Measurements from ENCODE around the gene MMP25. TPM values are rescaled to one million over a fixed set of nuclear protein-coding genes. Genes with fewer than 3 reads are reported as not detected.

The MMP25 gene
- total RNA-seq, 2 experiments from 2014 or later = 0.63 to 5.6 TPM

GRCh38 chr16:3042376-3042775 lies 4.0 kb upstream of the MMP25 start:
- intact Hi-C loops (cut with micrococcal nuclease; ENCODE audit: unreplicated experiment) = no loop called here
- Histone ChIP-seq H3K4me1 (ENCODE audit: insufficient read depth, low read length, poor library complexity, severe bottlenecking) (peaks cover 9% of the 10 kb centered on the region), H3K27ac (ENCODE audit: low read depth, low read length, poor library complexity, severe bottlenecking) (no peak overlapping the region), H3K4me3 (ENCODE audit: low read depth, low read length, poor library complexity, severe bottlenecking) (no peak overlapping the region), H4K20me1 (ENCODE audit: insufficient read depth, low read length) (no peaks in the 10 kb centered on the region), H3K79me2 (ENCODE audit: insufficient read depth, low read depth, low read length) (no peaks in the 10 kb centered on the region), H3K4me2 (ENCODE audit: low read length) (no peak overlapping the region), H3K9me3 (ENCODE audit: low read length) (no peaks in the 10 kb centered on the region), H2AFZ (ENCODE audit: low read length) (no peak overlapping the region), H3K36me3 (ENCODE audit: insufficient read depth, low read length) (no peaks in the 10 kb centered on the region), H3K9me2 (ENCODE audit: insufficient read depth, low read length) (no peaks in the 10 kb centered on the region)
- TF ChIP-seq, protein P1, sequence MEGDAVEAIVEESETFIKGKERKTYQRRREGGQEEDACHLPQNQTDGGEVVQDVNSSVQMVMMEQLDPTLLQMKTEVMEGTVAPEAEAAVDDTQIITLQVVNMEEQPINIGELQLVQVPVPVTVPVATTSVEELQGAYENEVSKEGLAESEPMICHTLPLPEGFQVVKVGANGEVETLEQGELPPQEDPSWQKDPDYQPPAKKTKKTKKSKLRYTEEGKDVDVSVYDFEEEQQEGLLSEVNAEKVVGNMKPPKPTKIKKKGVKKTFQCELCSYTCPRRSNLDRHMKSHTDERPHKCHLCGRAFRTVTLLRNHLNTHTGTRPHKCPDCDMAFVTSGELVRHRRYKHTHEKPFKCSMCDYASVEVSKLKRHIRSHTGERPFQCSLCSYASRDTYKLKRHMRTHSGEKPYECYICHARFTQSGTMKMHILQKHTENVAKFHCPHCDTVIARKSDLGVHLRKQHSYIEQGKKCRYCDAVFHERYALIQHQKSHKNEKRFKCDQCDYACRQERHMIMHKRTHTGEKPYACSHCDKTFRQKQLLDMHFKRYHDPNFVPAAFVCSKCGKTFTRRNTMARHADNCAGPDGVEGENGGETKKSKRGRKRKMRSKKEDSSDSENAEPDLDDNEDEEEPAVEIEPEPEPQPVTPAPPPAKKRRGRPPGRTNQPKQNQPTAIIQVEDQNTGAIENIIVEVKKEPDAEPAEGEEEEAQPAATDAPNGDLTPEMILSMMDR (conservative IDR thresholded peaks at IDR 0.05; ENCODE audit: low read length) = no peak
- TF ChIP-seq EZH2phosphoT487 (IDR thresholded peaks at IDR 0.05; ENCODE audit: borderline replicate concordance, low read depth, low read length) = no peak
- ChIA-PET POLR2A (interaction anchor here (0.6 kb wide), 1 partner anchor 1227 kb away, joined by 3 read pairs; no protein-coding TSS in a partner anchor), CTCF (ENCODE audit: unreplicated experiment) (interaction anchor here (0.6 kb wide), 1 partner anchor 10 kb away, joined by 3 read pairs; no protein-coding TSS in a partner anchor)
- no peak for DNase-seq (ENCODE audit: low spot score)
- BruUV-seq (replicated peaks) = no TSS peak

DNA sequence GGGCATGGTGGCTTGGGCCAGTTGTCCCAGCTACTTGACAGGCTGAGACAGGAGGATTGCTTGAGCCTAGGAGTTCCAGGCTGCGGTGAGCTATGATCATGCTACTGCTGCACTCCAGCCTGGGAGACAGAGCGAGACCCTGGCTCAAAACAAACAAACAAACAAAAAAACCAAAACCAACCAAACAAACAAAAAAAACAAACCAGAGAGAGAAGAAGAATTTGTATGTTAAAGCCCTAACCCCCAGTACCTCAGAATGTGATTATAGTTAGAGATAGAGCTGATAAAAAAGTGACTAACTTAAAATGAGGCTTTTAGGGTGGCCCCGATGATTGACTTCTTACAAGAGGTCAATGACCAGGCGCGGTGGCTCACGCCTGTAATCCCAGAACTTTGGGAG lies 1.7 kb upstream of the MMP25 start:
- TF ChIP-seq, protein P1 (conservative IDR thresholded peaks at IDR 0.05; ENCODE audit: low read length) = no peak
- TF ChIP-seq EZH2phosphoT487 (IDR thresholded peaks at IDR 0.05; ENCODE audit: borderline replicate concordance, low read depth, low read length) = no peak
- ChIA-PET CTCF (ENCODE audit: unreplicated experiment) (no interaction called here), POLR2A (interaction anchor here (1.3 kb wide), 1 partner anchor 13 kb away, joined by 5 read pairs; no protein-coding TSS in a partner anchor)
- no peaks in the 10 kb centered on the region for H3K36me3 ChIP-seq (ENCODE audit: insufficient read depth, low read length)
- no peak for DNase-seq (ENCODE audit: low spot score)
- H3K79me2 ChIP-seq (ENCODE audit: insufficient read depth, low read depth, low read length) = no peaks in the 10 kb centered on the region
- no peaks in the 10 kb centered on the region for H3K9me3 ChIP-seq (ENCODE audit: low read length)
- peaks cover 9% of the 10 kb centered on the region for H3K4me1 ChIP-seq (ENCODE audit: insufficient read depth, low read length, poor library complexity, severe bottlenecking)
- H3K4me2 ChIP-seq (ENCODE audit: low read length) = no peak overlapping the region
- H4K20me1 ChIP-seq (ENCODE audit: insufficient read depth, low read length) = no peaks in the 10 kb centered on the region
- H3K9me2 ChIP-seq (ENCODE audit: insufficient read depth, low read length) = no peaks in the 10 kb centered on the region
- no peak overlapping the region for H2AFZ ChIP-seq (ENCODE audit: low read length)
- intact Hi-C loops (cut with micrococcal nuclease; ENCODE audit: unreplicated experiment) = no loop called here
- no peak overlapping the region for H3K4me3 ChIP-seq (ENCODE audit: low read depth, low read length, poor library complexity, severe bottlenecking)
- BruUV-seq (replicated peaks) = no TSS peak
- no peak overlapping the region for H3K27ac ChIP-seq (ENCODE audit: low read depth, low read length, poor library complexity, severe bottlenecking)

- Histone ChIP-seq H2AFZ (ENCODE audit: low read length) (no peak overlapping the region), H3K27ac (ENCODE audit: low read depth, low read length, poor library complexity, severe bottlenecking) (no peak overlapping the region), H3K36me3 (ENCODE audit: insufficient read depth, low read length) (no peaks in the 10 kb centered on the region), H3K9me2 (ENCODE audit: insufficient read depth, low read length) (no peaks in the 10 kb centered on the region), H3K4me2 (ENCODE audit: low read length) (no peak overlapping the region), H3K79me2 (ENCODE audit: insufficient read depth, low read depth, low read length) (no peaks in the 10 kb centered on the region), H4K20me1 (ENCODE audit: insufficient read depth, low read length) (no peaks in the 10 kb centered on the region), H3K4me3 (ENCODE audit: low read depth, low read length, poor library complexity, severe bottlenecking) (no peak overlapping the region), H3K9me3 (ENCODE audit: low read length) (no peaks in the 10 kb centered on the region), H3K4me1 (ENCODE audit: insufficient read depth, low read length, poor library complexity, severe bottlenecking) (peaks cover 23% of the 10 kb centered on the region)
- no TSS peak for BruUV-seq (replicated peaks)
- intact Hi-C loops (cut with micrococcal nuclease; ENCODE audit: unreplicated experiment) = no loop called here
- DNase-seq (ENCODE audit: low spot score) = no peak
- ChIA-PET POLR2A (interaction anchor here (0.7 kb wide), 1 partner anchor 10 kb away, joined by 3 read pairs; no protein-coding TSS in a partner anchor), CTCF (ENCODE audit: unreplicated experiment) (no interaction called here)
- TF ChIP-seq EZH2phosphoT487 (IDR thresholded peaks at IDR 0.05; ENCODE audit: borderline replicate concordance, low read depth, low read length) = no peak
- TF ChIP-seq, protein P1 (conservative IDR thresholded peaks at IDR 0.05; ENCODE audit: low read length) = no peak
These were observed 453 bp downstream of the MMP25 start for GRCh38 chr16:3046641-3047386.

Measured in OCI-LY7 (cell line).